Astrocyte of the spinal cord (primary cell): ENCODE results near the gene TOP3A.
"Not testable (repeated sequence)": the region's sequence is repeated elsewhere in the genome, so short reads cannot be mapped to it uniquely, and the experiment has no call there.

Source experiments
- DNase-seq: peaks from one replicate; pipeline ENCODE4 v3.0.0; 2011; ENCODE audit warnings: low read depth, low spot score
- H3K4me3 ChIP-seq: 2 replicates; pipeline ENCODE4 v1.5.1; 2011; ENCODE audit warnings: low read depth, mild to moderate bottlenecking, low read length, moderate library complexity
- in situ Hi-C: cut with HindIII; loops from 2 replicates; pipeline ENCODE4 v1.10.0; 2017; ENCODE audit warnings: low sequenced_read_pairs
- TF ChIP-seq, protein P1 (sequence below): IDR thresholded peaks from 2 replicates; pipeline ENCODE4 v1.5.1; 2012; ENCODE audit warnings: low read depth, mild to moderate bottlenecking, low read length, inconsistent platforms

Gene TOP3A

GRCh38 chr17:18360518-18360917, 45.7 kb upstream of the TOP3A start:
- TF ChIP-seq, protein P1, sequence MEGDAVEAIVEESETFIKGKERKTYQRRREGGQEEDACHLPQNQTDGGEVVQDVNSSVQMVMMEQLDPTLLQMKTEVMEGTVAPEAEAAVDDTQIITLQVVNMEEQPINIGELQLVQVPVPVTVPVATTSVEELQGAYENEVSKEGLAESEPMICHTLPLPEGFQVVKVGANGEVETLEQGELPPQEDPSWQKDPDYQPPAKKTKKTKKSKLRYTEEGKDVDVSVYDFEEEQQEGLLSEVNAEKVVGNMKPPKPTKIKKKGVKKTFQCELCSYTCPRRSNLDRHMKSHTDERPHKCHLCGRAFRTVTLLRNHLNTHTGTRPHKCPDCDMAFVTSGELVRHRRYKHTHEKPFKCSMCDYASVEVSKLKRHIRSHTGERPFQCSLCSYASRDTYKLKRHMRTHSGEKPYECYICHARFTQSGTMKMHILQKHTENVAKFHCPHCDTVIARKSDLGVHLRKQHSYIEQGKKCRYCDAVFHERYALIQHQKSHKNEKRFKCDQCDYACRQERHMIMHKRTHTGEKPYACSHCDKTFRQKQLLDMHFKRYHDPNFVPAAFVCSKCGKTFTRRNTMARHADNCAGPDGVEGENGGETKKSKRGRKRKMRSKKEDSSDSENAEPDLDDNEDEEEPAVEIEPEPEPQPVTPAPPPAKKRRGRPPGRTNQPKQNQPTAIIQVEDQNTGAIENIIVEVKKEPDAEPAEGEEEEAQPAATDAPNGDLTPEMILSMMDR: no peak
- DNase-seq: no peak
- in situ Hi-C loops: no loop called here
- H3K4me3 ChIP-seq: no peak overlapping the region

- TF ChIP-seq, protein P1: no peak
- H3K4me3 ChIP-seq: no peak overlapping the region
- in situ Hi-C loops: no loop called here
- peak; percentile 29 for DNase-seq
Observed at GRCh38 chr17:18356624-18357023, 41.8 kb upstream of the TOP3A start.

- in situ Hi-C loops: no loop called here
- H3K4me3 ChIP-seq: no peak overlapping the region
- TF ChIP-seq, protein P1: no peak
- no peak for DNase-seq
Observed at GRCh38 chr17:18353541-18353940, 38.7 kb upstream of the TOP3A start.

GRCh38 chr17:18344021-18344420, 29.2 kb upstream of the TOP3A start:
- in situ Hi-C loops: no loop called here
- DNase-seq: no peak
- TF ChIP-seq, protein P1: no peak
- H3K4me3 ChIP-seq: no peak overlapping the region

GRCh38 chr17:18339933-18340332, 25.1 kb upstream of the TOP3A start:
- no peak overlapping the region for H3K4me3 ChIP-seq
- no peak for DNase-seq
- TF ChIP-seq, protein P1: no peak
- in situ Hi-C loops: no loop called here

DNA sequence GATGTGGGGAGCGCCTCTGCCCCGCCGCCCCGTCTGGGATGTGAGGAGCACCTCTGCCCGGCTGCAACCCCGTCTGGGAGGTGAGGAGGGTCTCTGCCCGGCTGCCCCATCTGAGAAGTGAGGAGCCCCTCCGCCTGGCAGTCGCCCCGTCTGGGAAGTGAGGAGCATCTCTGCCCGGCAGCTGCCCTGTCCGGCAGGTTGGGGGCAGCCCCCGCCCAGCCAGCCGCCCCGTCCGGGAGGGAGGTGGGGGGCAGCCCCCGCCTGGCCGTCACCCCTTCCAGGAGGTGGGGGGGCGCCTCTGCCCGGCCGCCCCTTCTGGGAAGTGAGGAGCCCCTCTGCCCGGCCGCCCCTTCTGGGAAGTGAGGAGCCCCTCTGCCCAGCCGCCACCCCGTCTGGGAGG, 23.4 kb upstream of the TOP3A start:
- in situ Hi-C loops, H3K4me3 ChIP-seq, DNase-seq: not testable (repeated sequence)

DNA sequence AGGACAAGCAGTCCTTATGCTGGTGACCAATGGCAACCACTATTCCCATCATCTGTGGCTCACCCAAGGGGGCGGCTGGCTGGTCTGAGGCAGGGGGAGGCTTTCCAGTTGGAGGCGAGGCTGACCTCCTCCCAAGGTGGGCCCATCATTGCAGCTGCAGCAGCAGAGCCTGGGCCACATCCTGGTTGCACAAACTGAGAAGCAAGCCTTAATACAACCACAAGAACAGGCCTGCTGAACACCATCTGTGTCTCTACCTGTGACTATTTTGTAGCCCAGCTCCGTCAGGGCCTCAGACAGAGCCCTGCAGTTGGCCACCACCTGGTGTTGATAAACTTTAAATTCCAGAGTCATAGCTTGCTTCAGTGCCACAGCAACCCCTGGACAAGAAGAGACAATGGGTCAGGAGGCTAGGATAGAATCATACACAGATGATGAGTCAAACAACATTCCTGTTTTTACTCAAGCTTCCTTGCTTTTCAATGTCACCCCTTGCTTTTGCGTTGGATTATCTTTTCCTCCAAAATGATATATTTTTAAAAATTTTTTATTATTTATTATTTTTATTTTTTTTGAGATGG, 18.2 kb upstream of the TOP3A start:
- DNase-seq: no peak
- no peak overlapping the region for H3K4me3 ChIP-seq
- in situ Hi-C loops: no loop called here
- TF ChIP-seq, protein P1: no peak
